HG03025 (cell line): ENCODE measurements around the gene HNRNPA0.

ENCODE experiments used
- ATAC-seq: cut with Tn5 transposase; IDR thresholded peaks from one replicate; pipeline ENCODE4 v1.9.1; 2021; ENCODE audit warnings: mild to moderate bottlenecking, moderate library complexity; ENCODE audit not compliant: unreplicated experiment, low FRiP score

HNRNPA0 gene

GRCh38 chr5:137728048-137728447 lies 26.1 kb downstream of the HNRNPA0 start:
- ATAC-seq, result no peak

DNA sequence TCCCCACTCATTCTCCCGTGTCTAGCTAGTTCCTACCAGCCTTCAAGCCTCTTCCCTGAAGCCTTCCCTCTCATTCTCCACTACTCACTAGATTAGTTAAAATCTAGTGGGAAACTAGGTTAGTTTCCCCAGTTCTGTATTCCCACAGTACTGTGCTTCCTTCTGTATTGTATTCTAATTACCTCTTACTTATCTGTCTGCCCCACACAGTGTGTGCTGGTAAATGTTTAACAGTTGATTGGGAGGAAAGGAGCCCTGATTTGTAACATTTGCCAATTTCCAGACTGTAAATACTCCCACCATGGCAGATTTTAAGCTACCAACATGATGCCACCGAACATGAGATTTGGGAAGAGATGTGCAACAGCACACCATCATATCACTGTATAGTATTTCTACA lies 26.5 kb downstream of the HNRNPA0 start:
- ATAC-seq, result no peak

DNA sequence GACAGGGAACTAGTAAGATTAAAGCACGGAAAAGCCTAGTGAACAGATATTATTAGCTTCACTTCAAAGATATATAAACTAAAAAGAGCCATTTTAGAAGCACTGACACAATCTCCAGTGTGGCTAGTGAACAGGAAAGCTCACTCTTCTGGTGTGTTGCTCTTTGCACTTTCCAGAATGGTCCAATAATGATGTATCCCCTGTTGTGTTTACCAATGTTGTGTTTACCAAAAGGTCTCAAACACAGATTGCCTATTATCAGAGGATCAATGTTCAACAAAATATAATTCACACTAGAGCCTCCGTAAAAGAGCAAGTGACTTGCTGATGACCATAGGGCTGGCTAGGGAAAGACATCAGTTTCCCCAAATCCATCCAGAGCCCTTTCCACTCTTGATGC lies 29.9 kb downstream of the HNRNPA0 start:
- no peak for ATAC-seq

DNA sequence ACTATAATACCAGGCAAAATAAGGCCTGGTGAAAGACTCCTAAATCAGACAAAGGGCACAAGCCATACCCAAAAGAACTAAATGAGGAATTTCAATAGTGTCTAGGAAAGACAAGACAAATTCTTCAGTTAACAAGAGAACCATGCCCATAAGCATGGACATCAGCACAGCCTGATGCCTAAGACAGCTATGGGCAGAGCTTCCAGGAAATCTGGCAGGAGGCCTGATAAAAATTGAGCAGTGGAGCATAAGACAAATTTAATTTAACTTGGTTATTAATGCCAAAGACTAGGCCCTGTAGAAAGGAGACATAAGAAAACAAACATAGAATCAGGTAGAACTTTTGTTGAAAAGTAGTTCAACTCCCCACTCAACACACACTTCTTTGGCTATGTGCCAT lies 35.6 kb downstream of the HNRNPA0 start:
- no peak for ATAC-seq

- ATAC-seq, result no peak
Measured at GRCh38 chr5:137716337-137716736, 37.8 kb downstream of the HNRNPA0 start.

GRCh38 chr5:137715456-137715855 lies 38.7 kb downstream of the HNRNPA0 start:
- no peak for ATAC-seq

- ATAC-seq, result no peak
Measured at GRCh38 chr5:137714946-137715345, 39.2 kb downstream of the HNRNPA0 start.

DNA sequence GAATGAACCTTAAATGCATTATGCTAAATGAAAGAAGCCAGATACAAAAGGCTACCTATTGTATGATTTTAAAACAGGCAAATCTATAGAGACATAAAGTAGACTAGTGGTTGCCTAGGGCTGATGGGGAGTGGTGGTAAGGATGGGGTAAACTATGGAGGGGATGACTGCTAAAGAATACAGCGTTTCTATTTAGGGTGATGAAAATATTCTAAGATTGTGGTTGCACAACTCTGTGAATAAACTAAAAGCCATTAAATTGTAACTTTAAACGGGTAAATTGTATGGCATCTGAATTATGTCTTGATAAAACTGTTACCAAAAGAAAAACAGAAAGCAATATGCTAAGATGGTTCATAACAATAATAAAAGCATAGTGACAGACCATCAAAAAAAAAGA lies 39.7 kb downstream of the HNRNPA0 start:
- no peak for ATAC-seq

- ATAC-seq, result no peak
Measured at GRCh38 chr5:137712139-137712667, 42.0 kb downstream of the HNRNPA0 start.

GRCh38 chr5:137710086-137710485 lies 44.1 kb downstream of the HNRNPA0 start:
- no peak for ATAC-seq

- no peak for ATAC-seq
Measured at GRCh38 chr5:137708796-137709559, 45.2 kb downstream of the HNRNPA0 start.

GRCh38 chr5:137708062-137708461 lies 46.1 kb downstream of the HNRNPA0 start:
- ATAC-seq, result no peak

- ATAC-seq, result no peak
Measured at GRCh38 chr5:137706841-137707240, 47.3 kb downstream of the HNRNPA0 start.

- ATAC-seq, result no peak
Measured at GRCh38 chr5:137705106-137705505, 49.1 kb downstream of the HNRNPA0 start.

DNA sequence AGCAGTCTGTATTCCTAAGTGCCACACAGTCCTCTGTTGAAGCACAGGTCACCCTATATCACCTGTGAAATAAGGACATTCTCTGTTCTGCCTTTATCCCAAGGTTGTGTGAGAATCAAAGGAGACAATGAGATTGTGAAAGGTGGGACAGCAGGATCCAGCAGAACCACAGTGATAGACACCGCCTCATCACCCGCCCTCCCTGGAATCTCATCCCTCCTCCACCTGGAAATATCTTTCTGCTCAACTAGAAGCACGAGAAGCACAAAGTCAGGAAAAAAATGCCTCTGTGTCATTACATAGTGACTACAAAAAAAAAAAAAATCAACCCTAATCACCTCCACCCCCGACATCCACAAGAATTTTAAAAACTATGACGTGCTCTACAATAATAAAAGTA lies 50.6 kb downstream of the HNRNPA0 start:
- ATAC-seq, result no peak

GRCh38 chr5:137700282-137700680 lies 53.9 kb downstream of the HNRNPA0 start:
- no peak for ATAC-seq

GRCh38 chr5:137699336-137700281 lies 54.6 kb downstream of the HNRNPA0 start:
- no peak for ATAC-seq

- no peak for ATAC-seq
Measured at GRCh38 chr5:137696481-137696880, 57.7 kb downstream of the HNRNPA0 start.

DNA sequence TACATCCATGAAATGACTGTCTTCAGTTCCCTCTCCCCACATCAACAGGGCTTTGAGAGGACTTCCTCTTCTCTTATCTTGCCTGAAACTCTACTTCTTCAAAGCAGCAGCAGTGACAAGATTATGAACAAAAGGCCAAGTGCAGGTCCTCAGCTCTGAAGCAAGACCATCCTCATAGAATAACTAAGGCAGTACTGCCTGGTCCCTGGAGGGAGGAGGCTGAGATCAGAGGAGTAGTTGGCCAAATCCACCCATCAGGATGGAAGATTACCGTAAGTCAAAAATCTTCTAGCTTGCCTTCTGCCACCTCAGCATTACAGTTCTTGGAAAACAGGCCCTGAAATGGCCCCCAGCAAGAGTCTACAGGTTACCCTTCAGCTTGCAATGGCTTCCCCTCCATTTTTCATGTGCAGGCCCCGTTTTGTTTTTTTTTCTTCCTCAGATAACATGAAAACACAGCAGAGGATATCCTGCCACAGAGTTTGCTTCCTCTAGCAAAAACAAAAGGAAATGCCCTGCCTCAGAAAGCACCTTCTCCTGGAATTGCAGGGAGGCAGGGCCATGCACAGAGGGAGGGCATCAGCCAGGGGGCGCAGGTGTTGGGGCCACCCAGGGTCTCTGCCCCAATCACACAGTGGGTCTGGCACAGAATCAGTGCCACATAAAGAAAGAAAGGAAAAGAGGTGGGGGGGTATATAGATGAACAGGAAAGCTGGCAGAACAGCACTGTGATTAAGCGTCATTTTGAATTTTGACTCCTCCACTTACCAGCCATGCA lies 58.3 kb downstream of the HNRNPA0 start:
- no peak for ATAC-seq
